Stimulated activated CD4-positive, alpha-beta T cell treated with anti-CD3 and anti-CD28 coated beads, TNF-alpha, amount 100 ng/mL, for 1 hour (primary cell): ENCODE measurements around the gene DPH6.

ENCODE experiments used
- DNase-seq, 3 donors: peaks; one replicate each; pipeline ENCODE4 v3.0.0-alpha.2; 2020; ENCODE audit warnings: low read depth in 3 of 3, low spot score in 1 of 3

DPH6 gene

GRCh38 chr15:35545316-35545823 lies 595 bp downstream of the DPH6 start:
- DNase-seq, result no peak

- no peak for DNase-seq
Measured at GRCh38 chr15:35540885-35541284, 5.1 kb downstream of the DPH6 start.

GRCh38 chr15:35540021-35540420 lies 5.9 kb downstream of the DPH6 start:
- no peak for DNase-seq

GRCh38 chr15:35535365-35535916 lies 10.5 kb downstream of the DPH6 start:
- no peak for DNase-seq

- DNase-seq, result no peak
Measured at GRCh38 chr15:35533130-35534110, 12.5 kb downstream of the DPH6 start.

GRCh38 chr15:35530698-35531097 lies 15.3 kb downstream of the DPH6 start:
- no peak for DNase-seq

- DNase-seq, result no peak
Measured at GRCh38 chr15:35529784-35530183, 16.2 kb downstream of the DPH6 start.

- DNase-seq, result no peak
Measured at GRCh38 chr15:35522061-35522460, 23.9 kb downstream of the DPH6 start.

- DNase-seq, result no peak
Measured at GRCh38 chr15:35519541-35520149, 26.3 kb downstream of the DPH6 start.

- DNase-seq, result no peak
Measured at GRCh38 chr15:35519052-35519451, 26.9 kb downstream of the DPH6 start.

GRCh38 chr15:35514759-35515158 lies 31.2 kb downstream of the DPH6 start:
- no peak for DNase-seq

GRCh38 chr15:35507932-35508638 lies 37.9 kb downstream of the DPH6 start:
- no peak for DNase-seq

GRCh38 chr15:35506272-35506870 lies 39.6 kb downstream of the DPH6 start:
- DNase-seq, result no peak

GRCh38 chr15:35505809-35506208 lies 40.2 kb downstream of the DPH6 start:
- DNase-seq, result no peak

GRCh38 chr15:35505141-35505540 lies 40.8 kb downstream of the DPH6 start:
- DNase-seq, result no peak

GRCh38 chr15:35499723-35500122 lies 46.2 kb downstream of the DPH6 start:
- DNase-seq, result no peak

- no peak for DNase-seq
Measured at GRCh38 chr15:35496585-35496984, 49.4 kb downstream of the DPH6 start.

GRCh38 chr15:35495080-35495479 lies 50.9 kb downstream of the DPH6 start:
- DNase-seq, result no peak

- DNase-seq, result no peak
Measured at GRCh38 chr15:35491999-35492398, 54.0 kb downstream of the DPH6 start.

- DNase-seq, result no peak
Measured at GRCh38 chr15:35491173-35491572, 54.8 kb downstream of the DPH6 start.

GRCh38 chr15:35490511-35490910 lies 55.5 kb downstream of the DPH6 start:
- no peak for DNase-seq
